Stomach smooth muscle (tissue), 2 donors: ENCODE data around the gene BCL2.
A peak's percentile ranks its signal among the peaks of the same experiment; 100 is the strongest.

Experiments used
- H3K27ac ChIP-seq: one replicate; pipeline ENCODE4 v1.7.0; 2013; ENCODE audit warnings: mild to moderate bottlenecking, low read length, inconsistent platforms
- H3K27me3 ChIP-seq, 2 donors: one replicate each; pipeline ENCODE4 v1.7.0; 2013; ENCODE audit warnings: low read length in 2 of 2; ENCODE audit not compliant: insufficient read depth in 2 of 2, control insufficient read depth in 1 of 2
- H3K36me3 ChIP-seq, 2 donors: one replicate each; pipeline ENCODE4 v1.7.0; 2013; ENCODE audit warnings: low read length in 2 of 2; ENCODE audit not compliant: control insufficient read depth in 2 of 2, insufficient read depth in 2 of 2
- H3K4me1 ChIP-seq: one replicate; pipeline ENCODE4 v1.7.0; 2013; ENCODE audit warnings: low read length; ENCODE audit not compliant: control insufficient read depth, insufficient read depth
- H3K4me3 ChIP-seq, 2 donors: one replicate each; pipeline ENCODE4 v1.7.0; 2013; ENCODE audit warnings: low read length in 2 of 2
- H3K9ac ChIP-seq, 2 donors: one replicate each; pipeline ENCODE4 v1.7.0; 2013; ENCODE audit warnings: low read length in 2 of 2, mild to moderate bottlenecking in 1 of 2
- H3K9me3 ChIP-seq, 2 donors: one replicate each; pipeline ENCODE4 v1.7.0; 2013; ENCODE audit warnings: low read length in 2 of 2; ENCODE audit not compliant: control insufficient read depth in 2 of 2
- donor health status: healthy.
- donor health status: Pancreatic carcinoma.

Gene BCL2

DNA sequence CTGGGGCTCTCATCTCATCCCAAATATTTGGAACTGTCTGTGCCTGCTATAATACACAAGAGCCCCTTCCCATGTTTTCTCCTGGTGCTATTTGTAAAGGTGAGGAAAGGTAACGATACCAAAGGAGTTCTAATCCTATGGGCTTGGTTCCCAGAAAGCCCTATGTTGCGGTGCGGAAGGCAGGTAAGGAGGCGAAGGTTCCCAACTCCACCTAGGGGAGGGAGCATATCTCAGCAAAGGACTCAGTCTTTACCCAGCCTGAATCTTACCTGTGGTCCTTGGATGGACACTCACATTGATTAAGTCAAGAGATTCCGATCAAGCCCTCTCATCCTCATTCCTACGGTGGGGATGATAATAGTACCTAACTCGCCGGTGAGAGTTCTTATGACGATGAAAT, 140.1 kb downstream of the BCL2 start:
- H3K36me3 ChIP-seq: no peaks in the 10 kb centered on the region
- peaks cover 52% of the 10 kb centered on the region for H3K4me1 ChIP-seq
- H3K27ac ChIP-seq: no peak overlapping the region
- no peak overlapping the region for H3K9ac ChIP-seq
- H3K27me3 ChIP-seq: no peaks in the 10 kb centered on the region
- H3K4me3 ChIP-seq: no peak overlapping the region
- H3K9me3 ChIP-seq: no peaks in the 10 kb centered on the region

DNA sequence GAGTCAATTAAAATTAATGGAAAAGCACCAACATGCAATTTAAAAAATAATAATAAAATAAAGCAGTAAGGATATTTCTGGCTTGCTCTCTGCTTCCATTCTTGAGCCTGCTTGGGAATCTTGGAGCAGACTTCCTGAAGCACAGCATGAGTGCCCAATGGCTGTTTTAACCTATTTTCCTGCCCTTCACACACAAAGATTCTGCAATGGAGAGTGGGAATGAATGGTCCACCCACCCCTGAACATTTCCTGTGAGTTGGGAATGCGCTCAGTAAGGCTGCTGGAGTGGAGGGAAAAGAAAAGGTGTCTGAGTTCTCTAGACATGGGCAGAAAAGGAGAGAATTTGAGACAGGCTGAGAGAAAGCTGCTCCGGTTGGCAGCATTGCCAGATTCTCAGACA, 140.6 kb downstream of the BCL2 start:
- Histone ChIP-seq H3K4me3 (peak overlapping the region in 1 of 2 donors; percentile 55), H3K27me3 (no peaks in the 10 kb centered on the region), H3K36me3 (no peaks in the 10 kb centered on the region), H3K27ac (peak overlapping the region; percentile 67), H3K9me3 (no peaks in the 10 kb centered on the region), H3K9ac (no peak overlapping the region), H3K4me1 (peaks cover 50% of the 10 kb centered on the region)

DNA sequence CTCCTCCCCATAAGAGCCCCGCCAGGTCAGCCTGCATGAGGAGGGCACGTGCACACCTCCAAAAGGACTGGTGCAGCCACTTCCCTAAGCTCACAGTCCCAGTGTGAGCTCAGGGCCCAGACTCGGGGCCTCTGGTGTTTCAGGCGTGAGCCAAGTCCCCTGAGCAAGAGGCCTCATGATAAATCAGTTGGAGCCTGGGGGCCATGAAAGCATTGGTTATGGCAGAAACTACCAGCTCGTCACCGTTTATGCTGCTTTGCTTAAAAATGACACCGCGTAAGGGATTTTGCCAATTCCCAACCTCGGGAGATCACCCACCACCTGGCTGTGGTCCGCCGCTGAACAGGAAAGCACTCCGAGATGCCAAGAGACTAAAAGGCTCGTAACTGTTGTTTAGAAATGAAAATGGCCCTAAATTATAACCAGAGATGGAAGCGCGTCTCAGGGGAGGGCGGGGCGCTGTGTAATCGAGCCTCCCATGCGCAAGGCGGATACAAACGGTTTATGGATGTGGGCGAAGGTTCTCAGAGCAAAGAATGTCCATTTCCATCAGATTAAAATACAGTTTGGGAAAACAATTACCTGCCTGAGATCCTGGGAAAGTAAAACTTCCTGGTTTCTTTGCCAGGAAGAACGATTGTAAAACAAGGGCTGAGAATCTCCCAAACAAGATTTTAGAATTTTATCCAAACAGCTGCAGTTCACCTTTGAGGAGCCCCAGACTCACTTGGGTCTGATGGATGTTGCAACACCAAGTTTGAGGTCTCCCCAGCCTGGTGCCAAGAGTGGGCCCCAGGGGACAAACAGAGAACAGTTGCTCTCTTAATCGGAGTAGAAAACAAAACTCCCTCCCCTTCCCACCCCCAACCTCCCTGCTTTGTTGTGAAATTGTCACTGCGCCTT, 141.4 kb downstream of the BCL2 start:
- Histone ChIP-seq H3K9me3 (no peaks in the 10 kb centered on the region), H3K27ac (peak overlapping the region; percentile 67), H3K4me1 (peaks cover 44% of the 10 kb centered on the region), H3K4me3 (peak overlapping the region; percentile 22 to 55), H3K36me3 (no peaks in the 10 kb centered on the region), H3K9ac (peak overlapping the region in 1 of 2 donors; percentile 12), H3K27me3 (no peaks in the 10 kb centered on the region)

DNA sequence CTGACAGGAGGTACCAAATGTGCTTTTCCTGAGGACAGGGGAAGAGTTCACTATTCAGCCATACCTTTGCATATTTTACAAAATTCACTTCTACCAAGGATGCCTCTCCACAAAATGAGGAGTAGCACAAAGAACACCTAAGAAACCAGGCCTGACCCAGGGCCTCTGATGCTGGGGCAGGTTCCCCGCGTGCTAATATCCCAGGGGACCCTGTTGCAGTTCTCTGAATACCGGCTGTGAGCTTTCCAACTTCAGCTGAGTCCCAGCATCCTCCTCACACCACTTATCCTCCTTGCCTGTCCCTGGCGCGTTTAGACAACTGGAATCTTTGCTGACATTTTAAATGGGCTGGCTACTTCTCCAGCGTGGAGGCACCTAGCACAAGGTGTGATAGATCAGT, 142.3 kb downstream of the BCL2 start:
- H3K9me3 ChIP-seq: no peaks in the 10 kb centered on the region
- no peak overlapping the region for H3K27ac ChIP-seq
- H3K4me3 ChIP-seq: no peak overlapping the region
- H3K4me1 ChIP-seq: peaks cover 35% of the 10 kb centered on the region
- no peaks in the 10 kb centered on the region for H3K36me3 ChIP-seq
- no peak overlapping the region for H3K9ac ChIP-seq
- H3K27me3 ChIP-seq: no peaks in the 10 kb centered on the region

DNA sequence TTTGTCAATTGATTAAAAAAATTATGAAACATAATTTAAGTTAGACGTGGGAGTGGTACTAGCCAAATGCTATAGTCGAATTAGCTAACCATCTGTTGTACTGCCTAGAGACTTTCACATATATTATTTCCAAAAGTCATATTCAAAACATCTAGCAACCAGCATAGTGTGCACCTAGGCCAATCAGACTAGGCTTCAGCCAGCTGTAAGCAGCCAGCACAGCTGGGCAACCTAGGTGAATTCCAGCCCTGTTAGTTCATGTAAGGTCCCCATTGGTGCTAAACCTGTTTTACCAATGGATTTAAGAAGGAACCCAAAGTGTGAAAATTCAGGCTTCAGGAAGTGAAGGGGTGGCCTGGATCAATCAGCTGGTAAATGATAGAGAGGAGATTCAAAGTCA, 144.3 kb downstream of the BCL2 start:
- H3K36me3 ChIP-seq: no peaks in the 10 kb centered on the region
- H3K4me1 ChIP-seq: peaks cover 20% of the 10 kb centered on the region

DNA sequence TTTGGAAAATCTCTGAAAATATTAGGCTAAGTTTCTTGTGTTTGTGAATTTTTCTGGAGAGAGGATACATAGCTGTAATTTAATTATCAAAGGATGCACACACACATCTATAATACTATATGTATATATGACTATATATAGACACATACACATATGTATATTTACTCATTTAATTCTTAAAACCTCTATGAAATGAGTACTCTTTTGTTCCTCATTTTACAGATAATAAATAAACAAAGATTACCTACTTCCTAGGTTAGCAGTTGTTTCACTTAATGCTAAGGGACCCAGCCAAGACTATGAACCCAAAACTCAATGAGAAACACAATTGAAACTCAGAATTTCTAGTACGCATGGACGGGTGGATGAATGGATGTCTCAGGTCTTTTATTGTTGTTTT, 145.6 kb downstream of the BCL2 start:
- Histone ChIP-seq H3K4me1 (peaks cover 15% of the 10 kb centered on the region), H3K9me3 (no peaks in the 10 kb centered on the region), H3K9ac (no peak overlapping the region), H3K4me3 (no peak overlapping the region), H3K27me3 (no peaks in the 10 kb centered on the region), H3K36me3 (no peaks in the 10 kb centered on the region), H3K27ac (no peak overlapping the region)

More for the DNA sequence above, 144.3 kb downstream of the BCL2 start:
- Histone ChIP-seq H3K4me3 (no peak overlapping the region), H3K27me3 (no peaks in the 10 kb centered on the region), H3K9me3 (no peaks in the 10 kb centered on the region), H3K27ac (no peak overlapping the region), H3K9ac (no peak overlapping the region)

DNA sequence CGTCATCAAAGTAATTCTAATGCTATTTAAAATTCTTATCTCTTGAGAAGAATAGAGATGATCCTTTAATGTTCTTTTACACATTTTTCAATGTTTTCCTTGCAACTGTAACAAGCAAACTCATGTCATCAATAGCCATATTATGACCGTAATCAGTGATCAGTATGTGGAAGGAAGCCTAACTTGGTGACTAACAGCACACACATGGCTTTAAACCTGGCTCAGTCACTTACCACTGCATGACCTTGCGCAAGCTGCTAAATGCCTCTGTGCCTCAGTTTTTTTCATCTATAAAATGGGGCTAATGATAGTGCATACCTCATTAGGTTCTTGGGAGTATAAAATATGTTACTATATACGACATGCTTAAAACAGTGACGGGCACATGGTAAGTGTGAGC, 149.7 kb downstream of the BCL2 start:
- H3K9me3 ChIP-seq: no peaks in the 10 kb centered on the region
- no peaks in the 10 kb centered on the region for H3K36me3 ChIP-seq
- H3K4me3 ChIP-seq: no peak overlapping the region
- no peaks in the 10 kb centered on the region for H3K27me3 ChIP-seq
- H3K27ac ChIP-seq: no peak overlapping the region
- H3K4me1 ChIP-seq: no peaks in the 10 kb centered on the region
- H3K9ac ChIP-seq: no peak overlapping the region

DNA sequence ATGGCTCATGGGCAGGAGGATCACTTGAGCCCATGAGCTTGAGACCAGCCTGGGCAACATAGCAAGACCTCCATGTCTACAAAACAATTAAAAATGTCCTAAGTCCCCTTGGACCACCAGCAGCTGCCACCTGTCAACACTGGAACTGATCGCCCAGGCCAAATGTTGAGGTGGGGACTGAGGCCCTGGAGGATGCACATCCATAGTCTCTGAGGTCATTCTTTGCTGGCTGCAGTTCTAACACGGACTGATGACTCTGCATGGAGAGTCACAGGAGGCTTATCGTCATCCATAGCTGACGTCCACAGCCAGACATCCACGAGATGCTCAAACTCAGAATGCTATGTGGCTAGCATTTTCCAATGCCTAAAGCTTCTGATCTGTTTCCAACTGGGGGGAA, 151.3 kb downstream of the BCL2 start:
- H3K9ac ChIP-seq: no peak overlapping the region
- H3K27me3 ChIP-seq: no peaks in the 10 kb centered on the region
- no peaks in the 10 kb centered on the region for H3K4me1 ChIP-seq
- no peak overlapping the region for H3K4me3 ChIP-seq
- no peak overlapping the region for H3K27ac ChIP-seq
- no peaks in the 10 kb centered on the region for H3K36me3 ChIP-seq
- no peaks in the 10 kb centered on the region for H3K9me3 ChIP-seq

DNA sequence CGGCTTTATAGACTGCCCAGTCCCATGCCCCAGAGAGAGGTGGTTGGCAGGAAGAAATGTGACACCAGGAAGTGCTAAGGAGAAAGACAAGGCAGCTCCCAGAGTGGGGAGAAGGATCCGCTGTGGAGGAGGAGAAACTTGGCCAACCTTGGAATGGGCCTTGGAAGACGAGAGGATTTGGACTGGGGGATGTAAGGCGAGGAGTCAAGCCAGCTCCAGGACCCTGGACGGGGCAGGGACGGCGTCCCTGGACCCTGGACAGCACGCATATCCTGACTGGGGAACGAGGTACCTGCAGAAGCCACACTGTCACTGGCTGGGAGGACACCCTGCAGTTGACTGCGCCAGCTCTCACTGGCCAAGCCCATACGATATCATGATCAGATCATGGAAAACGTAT, 153.4 kb downstream of the BCL2 start:
- Histone ChIP-seq H3K27me3 (no peaks in the 10 kb centered on the region), H3K9ac (no peak overlapping the region), H3K9me3 (no peaks in the 10 kb centered on the region), H3K4me3 (no peak overlapping the region), H3K27ac (no peak overlapping the region), H3K4me1 (peaks cover 9% of the 10 kb centered on the region), H3K36me3 (no peaks in the 10 kb centered on the region)

DNA sequence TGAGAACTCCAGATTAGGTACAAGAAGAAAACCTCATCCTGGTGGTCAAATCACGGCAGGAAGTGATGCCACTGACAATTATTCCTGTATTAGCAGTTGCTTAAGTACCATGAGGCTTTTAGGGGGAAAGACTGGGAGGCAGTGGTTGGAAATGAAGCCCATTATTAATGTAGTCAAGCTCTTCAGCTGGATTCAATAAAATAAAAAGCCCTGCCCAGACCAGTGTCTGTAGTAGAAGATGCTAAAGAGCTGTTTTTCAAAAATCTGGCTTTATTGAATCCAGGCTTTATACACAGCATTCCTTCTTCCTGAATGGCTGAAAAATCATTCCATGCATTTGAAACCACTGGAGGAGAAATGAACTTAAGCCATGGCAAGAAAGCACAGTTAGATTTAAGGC, 155.2 kb downstream of the BCL2 start:
- H3K9me3 ChIP-seq: no peaks in the 10 kb centered on the region
- no peak overlapping the region for H3K4me3 ChIP-seq
- H3K27me3 ChIP-seq: no peaks in the 10 kb centered on the region
- no peaks in the 10 kb centered on the region for H3K36me3 ChIP-seq
- H3K27ac ChIP-seq: no peak overlapping the region
- H3K4me1 ChIP-seq: peaks cover 9% of the 10 kb centered on the region
- no peak overlapping the region for H3K9ac ChIP-seq

DNA sequence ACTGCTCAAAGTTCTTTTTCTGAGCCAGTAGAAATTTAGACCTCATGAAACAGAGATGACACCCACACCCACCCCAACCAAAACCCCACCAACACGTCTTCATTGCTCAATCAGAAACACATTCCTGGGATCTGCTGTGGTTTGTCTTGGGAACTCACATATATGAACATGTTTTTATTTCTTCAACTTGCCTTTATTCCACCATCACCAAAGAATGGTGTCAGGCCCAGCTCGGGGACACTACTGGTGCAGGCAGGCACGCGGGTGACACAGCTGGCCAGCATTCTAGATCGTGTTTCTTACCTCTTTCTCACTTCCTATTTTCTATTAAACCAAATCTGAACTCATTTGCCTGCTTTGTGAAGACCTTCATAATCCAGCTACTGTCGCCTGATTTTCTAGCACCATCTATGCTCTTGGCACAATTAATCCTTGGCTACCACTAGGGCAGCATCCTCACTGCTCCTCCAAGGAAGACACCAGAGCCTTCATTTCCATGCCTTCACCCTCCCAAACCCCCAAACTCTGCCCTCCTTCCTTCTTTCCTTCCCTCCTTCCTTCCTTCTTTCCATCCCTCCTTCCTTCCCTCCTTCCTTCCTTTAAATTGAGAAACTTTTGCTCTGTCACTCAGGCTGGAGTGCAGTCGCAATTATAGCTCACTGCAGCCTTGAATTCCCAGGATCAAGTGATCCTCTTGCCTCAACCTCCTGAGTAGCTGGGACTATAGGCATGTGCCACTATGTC, 157.1 kb downstream of the BCL2 start:
- H3K27me3 ChIP-seq: no peaks in the 10 kb centered on the region
- H3K27ac ChIP-seq: peak overlapping the region; percentile 11
- no peaks in the 10 kb centered on the region for H3K9me3 ChIP-seq
- no peak overlapping the region for H3K4me3 ChIP-seq
- H3K4me1 ChIP-seq: peaks cover 14% of the 10 kb centered on the region
- H3K36me3 ChIP-seq: no peaks in the 10 kb centered on the region
- H3K9ac ChIP-seq: no peak overlapping the region
